Measurements from ENCODE around the gene ICE1.
"Not testable (repeated sequence)": the region's sequence is repeated elsewhere in the genome, so short reads cannot be mapped to it uniquely, and the experiment has no call there.

Gene ICE1

GRCh38 chr5:5512543-5512942, 90.1 kb downstream of the ICE1 start:
- POLR2A ChIA-PET = no interaction called here
- TF ChIP-seq CTCF (IDR thresholded peaks at IDR 0.05; ENCODE audit: insufficient read depth, low read length, missing control alignments) = no peak
- DNase-seq (ENCODE audit: low read depth, low spot score) = no peak
- CTCF ChIA-PET = no interaction called here
- no peak overlapping the region for H3K4me3 ChIP-seq (ENCODE audit: low read depth, low read length)

- H3K4me3 ChIP-seq (ENCODE audit: low read depth, low read length); DNase-seq (ENCODE audit: low read depth, low spot score); CTCF ChIA-PET; POLR2A ChIA-PET: not testable (repeated sequence)
Measured at GRCh38 chr5:5520622-5521021, 98.1 kb downstream of the ICE1 start.

- TF ChIP-seq CTCF (IDR thresholded peaks at IDR 0.05; ENCODE audit: insufficient read depth, low read length, missing control alignments) = no peak
- ChIA-PET POLR2A (no interaction called here), CTCF (no interaction called here)
- no peak overlapping the region for H3K4me3 ChIP-seq (ENCODE audit: low read depth, low read length)
- no peak for DNase-seq (ENCODE audit: low read depth, low spot score)
Measured at GRCh38 chr5:5521029-5521428, 98.6 kb downstream of the ICE1 start.

- DNase-seq (ENCODE audit: low read depth, low spot score) = no peak
- CTCF ChIA-PET = no interaction called here
- H3K4me3 ChIP-seq (ENCODE audit: low read depth, low read length) = no peak overlapping the region
- TF ChIP-seq CTCF (IDR thresholded peaks at IDR 0.05; ENCODE audit: insufficient read depth, low read length, missing control alignments) = no peak
- POLR2A ChIA-PET = interaction anchor here (0.6 kb wide), 1 partner anchor 1927 kb away, joined by 3 read pairs; no protein-coding TSS in a partner anchor
Measured at GRCh38 chr5:5521478-5521877, 99.0 kb downstream of the ICE1 start.

GRCh38 chr5:5522336-5522735, 99.9 kb downstream of the ICE1 start:
- no peak overlapping the region for H3K4me3 ChIP-seq (ENCODE audit: low read depth, low read length)
- TF ChIP-seq CTCF (IDR thresholded peaks at IDR 0.05; ENCODE audit: insufficient read depth, low read length, missing control alignments) = no peak
- ChIA-PET POLR2A (no interaction called here), CTCF (interaction anchor here (1.2 kb wide), 1 partner anchor 25 kb away, joined by 3 read pairs; no protein-coding TSS in a partner anchor)
- no peak for DNase-seq (ENCODE audit: low read depth, low spot score)

- no peak overlapping the region for H3K4me3 ChIP-seq (ENCODE audit: low read depth, low read length)
- no peak for TF ChIP-seq CTCF (IDR thresholded peaks at IDR 0.05; ENCODE audit: insufficient read depth, low read length, missing control alignments)
- ChIA-PET POLR2A (no interaction called here), CTCF (interaction anchor here (1.2 kb wide), 1 partner anchor 26 kb away, joined by 3 read pairs; no protein-coding TSS in a partner anchor)
- DNase-seq (ENCODE audit: low read depth, low spot score) = no peak
Measured at GRCh38 chr5:5523066-5523505, 100.6 kb downstream of the ICE1 start.

GRCh38 chr5:5524327-5524726, 101.8 kb downstream of the ICE1 start:
- ChIA-PET POLR2A (no interaction called here), CTCF (no interaction called here)
- no peak overlapping the region for H3K4me3 ChIP-seq (ENCODE audit: low read depth, low read length)
- no peak for DNase-seq (ENCODE audit: low read depth, low spot score)
- no peak for TF ChIP-seq CTCF (IDR thresholded peaks at IDR 0.05; ENCODE audit: insufficient read depth, low read length, missing control alignments)

Measured in AG04449 (cell line).